DND-41 (cell line): ENCODE measurements around the gene SYNDIG1.

ENCODE experiments used
- ATAC-seq: fragments of 200-7000 bp; cut with Tn5 transposase; 3 replicates; pipeline ENCODE4 v1.9.1; 2021; ENCODE audit warnings: low read depth; ENCODE audit not compliant: insufficient read depth
- DNase-seq: peaks from one replicate; pipeline ENCODE4 v3.0.0-alpha.2; 2020
- H2AFZ ChIP-seq: 2 replicates; pipeline ENCODE4 v1.6.0; 2012; ENCODE audit warnings: low read depth, low read length
- H3K27ac ChIP-seq: 2 replicates; pipeline ENCODE4 v1.5.1; 2012; ENCODE audit warnings: low read length, inconsistent platforms
- H3K27me3 ChIP-seq: fragments of 200-600 bp; sonication (generic); 2 replicates; pipeline ENCODE4 v1.6.0; 2012; ENCODE audit warnings: low read length, mild to moderate bottlenecking, inconsistent platforms; ENCODE audit not compliant: insufficient read depth, poor library complexity
- H3K36me3 ChIP-seq: 2 replicates; pipeline ENCODE4 v1.5.1; 2012; ENCODE audit warnings: low read length, inconsistent platforms; ENCODE audit not compliant: insufficient read depth
- H3K4me1 ChIP-seq: 2 replicates; pipeline ENCODE4 v1.5.1; 2012; ENCODE audit warnings: mild to moderate bottlenecking, low read length; ENCODE audit not compliant: insufficient read depth
- H3K4me2 ChIP-seq: 2 replicates; pipeline ENCODE4 v1.6.0; 2012; ENCODE audit warnings: mild to moderate bottlenecking, moderate library complexity, low read length, inconsistent platforms; ENCODE audit not compliant: insufficient read depth
- H3K4me3 ChIP-seq, 2 experiments: fragments of 200-600 bp in 1 of 2; shearing (Covaris generic) in 1 of 2; 2 replicates each; pipeline ENCODE4 v1.5.1; 2012 to 2016; ENCODE audit warnings: inconsistent platforms in 2 of 2, low read length in 2 of 2, mild to moderate bottlenecking in 2 of 2, low read depth in 1 of 2, moderate library complexity in 1 of 2
- H3K79me2 ChIP-seq: 2 replicates; pipeline ENCODE4 v1.6.0; 2012; ENCODE audit warnings: low read length, inconsistent platforms; ENCODE audit not compliant: insufficient read depth
- H3K9ac ChIP-seq: 2 replicates; pipeline ENCODE4 v1.6.0; 2012; ENCODE audit warnings: low read depth, mild to moderate bottlenecking, inconsistent platforms, low read length, moderate library complexity
- H3K9me3 ChIP-seq: 2 replicates; pipeline ENCODE4 v1.5.1; 2012; ENCODE audit warnings: low read length, moderate library complexity, mild to moderate bottlenecking, inconsistent platforms; ENCODE audit not compliant: insufficient read depth, severe bottlenecking
- H4K20me1 ChIP-seq: 2 replicates; pipeline ENCODE4 v1.6.0; 2012; ENCODE audit warnings: low read length; ENCODE audit not compliant: insufficient read depth
- CTCF ChIP-seq: IDR thresholded peaks from 2 replicates; pipeline ENCODE4 v1.5.1; 2012; ENCODE audit warnings: borderline replicate concordance, low read length, moderate library complexity, mild to moderate bottlenecking; ENCODE audit not compliant: poor library complexity, severe bottlenecking; ENCODE audit errors: extremely low read depth
- EZH2 ChIP-seq: IDR thresholded peaks from 3 replicates; pipeline ENCODE4 v1.6.1; 2012; ENCODE audit warnings: borderline replicate concordance, low read depth, mild to moderate bottlenecking, moderate library complexity, low read length, inconsistent platforms; ENCODE audit not compliant: severe bottlenecking

Gene SYNDIG1

GRCh38 chr20:24676353-24676977 is 207.0 kb downstream of the SYNDIG1 start:
- no peak; the same call in 2 of the 3 replicates for ATAC-seq

DNA sequence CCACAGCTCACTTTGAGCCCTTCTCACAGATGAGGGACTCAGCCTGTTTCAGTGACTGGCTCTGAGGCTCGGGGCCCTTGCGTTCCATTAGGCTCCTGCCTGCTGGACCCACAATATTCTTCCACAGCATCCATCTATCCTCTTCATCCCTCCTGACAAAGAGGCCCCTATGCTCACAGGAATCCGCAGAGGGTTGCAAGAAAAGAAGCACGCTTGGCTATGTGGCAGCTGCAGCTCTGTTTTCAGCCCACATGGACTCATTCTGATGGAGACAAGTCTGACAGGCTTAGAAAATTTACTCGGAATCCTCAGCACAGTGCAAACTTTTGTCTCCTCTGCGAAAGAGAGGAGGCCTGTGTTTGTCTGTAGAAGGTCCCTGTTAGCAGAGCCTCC is 207.5 kb downstream of the SYNDIG1 start:
- Histone ChIP-seq H3K79me2 (no peaks in the 10 kb centered on the region), H3K27ac (no peak overlapping the region), H3K4me1 (no peaks in the 10 kb centered on the region), H3K9ac (no peak overlapping the region), H3K27me3 (no peaks in the 10 kb centered on the region), H3K36me3 (no peaks in the 10 kb centered on the region), H3K4me2 (no peak overlapping the region), H4K20me1 (no peaks in the 10 kb centered on the region), H3K9me3 (no peaks in the 10 kb centered on the region), H3K4me3 (no peak overlapping the region), H2AFZ (no peak overlapping the region)
- no peak for DNase-seq
- TF ChIP-seq EZH2 (no peak), CTCF (no peak)
- no peak for ATAC-seq

More at GRCh38 chr20:24676353-24676977, 207.0 kb downstream of the SYNDIG1 start:
- TF ChIP-seq EZH2 (no peak), CTCF (no peak)
- Histone ChIP-seq H2AFZ (no peak overlapping the region), H3K4me2 (no peak overlapping the region), H3K27me3 (no peaks in the 10 kb centered on the region), H4K20me1 (no peaks in the 10 kb centered on the region), H3K4me3 (no peak overlapping the region), H3K27ac (no peak overlapping the region), H3K9me3 (no peaks in the 10 kb centered on the region), H3K4me1 (no peaks in the 10 kb centered on the region), H3K36me3 (no peaks in the 10 kb centered on the region), H3K9ac (no peak overlapping the region), H3K79me2 (no peaks in the 10 kb centered on the region)
- DNase-seq, result no peak

- Histone ChIP-seq H3K4me3 (no peak overlapping the region), H3K79me2 (no peaks in the 10 kb centered on the region), H3K27ac (no peak overlapping the region), H4K20me1 (no peaks in the 10 kb centered on the region), H3K27me3 (no peaks in the 10 kb centered on the region), H3K9me3 (no peaks in the 10 kb centered on the region), H3K9ac (no peak overlapping the region), H2AFZ (no peak overlapping the region), H3K36me3 (no peaks in the 10 kb centered on the region), H3K4me1 (no peaks in the 10 kb centered on the region), H3K4me2 (no peak overlapping the region)
- DNase-seq (no peak), ATAC-seq (no peak)
- no peak for TF ChIP-seq CTCF
- no peak for TF ChIP-seq EZH2
Observed at GRCh38 chr20:24677626-24678315, 208.3 kb downstream of the SYNDIG1 start.
